H9 (cell line): Measurements from ENCODE around the gene USP35. TPM values are rescaled to one million over a fixed set of nuclear protein-coding genes. Genes with fewer than 3 reads are reported as not detected.

Experiments
- DNase-seq: peaks from one replicate; pipeline ENCODE4 v3.0.0-alpha.2; 2017
- H2AFZ ChIP-seq: one replicate; pipeline ENCODE4 v1.6.1; 2013; ENCODE audit warnings: mild to moderate bottlenecking, low read length, control low read depth, moderate library complexity
- H2AK5ac ChIP-seq: 2 replicates; pipeline ENCODE4 v1.6.1; 2013; ENCODE audit warnings: low read length, control low read depth, mixed read lengths; ENCODE audit not compliant: insufficient read length
- H2BK120ac ChIP-seq: one replicate; pipeline ENCODE4 v1.6.1; 2013; ENCODE audit warnings: low read depth, mild to moderate bottlenecking, low read length, control low read depth, inconsistent platforms; ENCODE audit not compliant: poor library complexity, severe bottlenecking
- H2BK12ac ChIP-seq: 2 replicates; pipeline ENCODE4 v1.6.1; 2013; ENCODE audit warnings: low read length, control low read depth, mixed read lengths, low read depth; ENCODE audit not compliant: insufficient read length
- H2BK15ac ChIP-seq: 2 replicates; pipeline ENCODE4 v1.6.1; 2013; ENCODE audit warnings: low read depth, low read length, control low read depth
- H2BK20ac ChIP-seq: one replicate; pipeline ENCODE4 v1.6.1; 2013; ENCODE audit warnings: low read depth, mild to moderate bottlenecking, low read length, control low read depth, inconsistent platforms; ENCODE audit not compliant: poor library complexity, severe bottlenecking
- H2BK5ac ChIP-seq: 2 replicates; pipeline ENCODE4 v1.6.1; 2013; ENCODE audit warnings: low read length, control low read depth, mixed read lengths; ENCODE audit not compliant: insufficient read length
- H3K14ac ChIP-seq: 2 replicates; pipeline ENCODE4 v1.6.1; 2013; ENCODE audit warnings: low read length, control low read depth; ENCODE audit not compliant: insufficient read depth
- H3K18ac ChIP-seq: 2 replicates; pipeline ENCODE4 v1.6.1; 2013; ENCODE audit warnings: low read depth, mild to moderate bottlenecking, mixed read lengths, low read length, control low read depth; ENCODE audit not compliant: insufficient read length
- H3K23ac ChIP-seq: 2 replicates; pipeline ENCODE4 v1.6.1; 2013; ENCODE audit warnings: low read length, control low read depth, mixed read lengths, low read depth; ENCODE audit not compliant: insufficient read length
- H3K23me2 ChIP-seq: 2 replicates; pipeline ENCODE4 v1.6.1; 2013; ENCODE audit warnings: low read depth, mild to moderate bottlenecking, mixed read lengths, low read length, control low read depth; ENCODE audit not compliant: insufficient read length, poor library complexity, severe bottlenecking
- H3K27ac ChIP-seq: 2 replicates; pipeline ENCODE4 v1.5.1; 2013; ENCODE audit warnings: low read length, control low read depth, mixed read lengths, low read depth; ENCODE audit not compliant: insufficient read length
- H3K27me3 ChIP-seq: 2 replicates; pipeline ENCODE4 v1.6.1; 2013; ENCODE audit warnings: low read length, control low read depth, inconsistent platforms; ENCODE audit not compliant: insufficient read depth
- H3K4ac ChIP-seq: 2 replicates; pipeline ENCODE4 v1.6.1; 2013; ENCODE audit warnings: low read depth, mild to moderate bottlenecking, control low read depth, inconsistent platforms, low read length, moderate library complexity
- H3K4me1 ChIP-seq: 2 replicates; pipeline ENCODE4 v1.6.1; 2013; ENCODE audit warnings: low read length, control low read depth, inconsistent platforms; ENCODE audit not compliant: insufficient read depth
- H3K4me2 ChIP-seq: 2 replicates; pipeline ENCODE4 v1.6.1; 2013; ENCODE audit warnings: low read length, control low read depth, mixed read lengths; ENCODE audit not compliant: insufficient read length, insufficient read depth
- H3K56ac ChIP-seq: 2 replicates; pipeline ENCODE4 v1.6.1; 2013; ENCODE audit warnings: low read depth, mild to moderate bottlenecking, mixed read lengths, low read length, control low read depth; ENCODE audit not compliant: insufficient read length
- H3K79me1 ChIP-seq: 2 replicates; pipeline ENCODE4 v1.6.1; 2013; ENCODE audit warnings: low read depth, mild to moderate bottlenecking, moderate library complexity, low read length, control low read depth, inconsistent platforms; ENCODE audit not compliant: insufficient read depth, poor library complexity, severe bottlenecking
- H3K79me2 ChIP-seq: 2 replicates; pipeline ENCODE4 v1.6.1; 2013; ENCODE audit warnings: low read length, control low read depth, inconsistent platforms; ENCODE audit not compliant: insufficient read depth
- H3K9ac ChIP-seq: 2 replicates; pipeline ENCODE4 v1.6.1; 2013; ENCODE audit warnings: low read length, control low read depth, mixed read lengths; ENCODE audit not compliant: insufficient read length; ENCODE audit errors: extremely low read depth
- H3K9me3 ChIP-seq: one replicate; pipeline ENCODE4 v1.6.1; 2013; ENCODE audit warnings: low read depth, low read length, inconsistent platforms; ENCODE audit not compliant: control insufficient read depth
- H3T11ph ChIP-seq: one replicate; pipeline ENCODE4 v1.6.1; 2013; ENCODE audit warnings: mild to moderate bottlenecking, low read length, control low read depth, inconsistent platforms
- H4K20me1 ChIP-seq: one replicate; pipeline ENCODE4 v1.6.1; 2013; ENCODE audit not compliant: control insufficient read depth, insufficient read length, insufficient read depth
- H4K5ac ChIP-seq: 2 replicates; pipeline ENCODE4 v1.6.1; 2013; ENCODE audit warnings: low read depth, mild to moderate bottlenecking, mixed read lengths, low read length, control low read depth; ENCODE audit not compliant: insufficient read length
- H4K8ac ChIP-seq: replicated peaks from 2 replicates; pipeline ENCODE4 v1.6.1; 2013; ENCODE audit warnings: low read length, control low read depth, mixed read lengths, low read depth; ENCODE audit not compliant: insufficient read length
- H4K91ac ChIP-seq: 2 replicates; pipeline ENCODE4 v1.6.1; 2013; ENCODE audit warnings: low read depth, mild to moderate bottlenecking, moderate library complexity, mixed read lengths, low read length, control low read depth; ENCODE audit not compliant: insufficient read length
- H3K27ac Mint-ChIP-seq, 3 experiments: 2 replicates in 2 of 3; 3 replicates in 1 of 3; pipeline ENCODE4 v1.8.0; 2020 to 2021; ENCODE audit warnings: mixed read lengths in 3 of 3, mild to moderate bottlenecking in 1 of 3, moderate library complexity in 1 of 3
- H3K27me3 Mint-ChIP-seq: 2 replicates; pipeline ENCODE4 v1.8.0; 2021; ENCODE audit warnings: low read depth, mild to moderate bottlenecking, moderate library complexity, mixed read lengths
- H3K36me3 Mint-ChIP-seq, 3 experiments: 2 replicates in 2 of 3; 3 replicates in 1 of 3; pipeline ENCODE4 v1.8.0; 2020 to 2021; ENCODE audit warnings: low read depth in 3 of 3, mixed read lengths in 3 of 3; ENCODE audit not compliant: insufficient read depth in 1 of 3
- H3K4me1 Mint-ChIP-seq, 2 experiments: 2 replicates each; pipeline ENCODE4 v1.8.0; 2020; ENCODE audit warnings: mixed read lengths in 2 of 2
- H3K4me3 Mint-ChIP-seq, 2 experiments: 2 replicates in 1 of 2; 3 replicates in 1 of 2; pipeline ENCODE4 v1.8.0; 2020 to 2021; ENCODE audit warnings: mild to moderate bottlenecking in 2 of 2, mixed read lengths in 2 of 2, moderate library complexity in 1 of 2
- H3K9me3 Mint-ChIP-seq, 2 experiments: 2 replicates in 1 of 2; 3 replicates in 1 of 2; pipeline ENCODE4 v1.8.0; 2020; ENCODE audit warnings: mild to moderate bottlenecking in 2 of 2, mixed read lengths in 2 of 2, moderate library complexity in 1 of 2
- total RNA-seq: library from RNA; stranded (reverse); gene quantifications from 2 replicates; pipeline ENCODE4 v1.2.1, GENCODE V29; 2021
- TF ChIP-seq, protein P1 (sequence below): fragments of 200-600 bp; sonication (generic); conservative IDR thresholded peaks from 3 replicates; pipeline ENCODE4 v1.8.0; 2021; ENCODE audit warnings: antibody characterized with exemption, mild to moderate bottlenecking

The USP35 gene
- total RNA-seq, 1 experiment from 2014 or later: 6.8 TPM

DNA sequence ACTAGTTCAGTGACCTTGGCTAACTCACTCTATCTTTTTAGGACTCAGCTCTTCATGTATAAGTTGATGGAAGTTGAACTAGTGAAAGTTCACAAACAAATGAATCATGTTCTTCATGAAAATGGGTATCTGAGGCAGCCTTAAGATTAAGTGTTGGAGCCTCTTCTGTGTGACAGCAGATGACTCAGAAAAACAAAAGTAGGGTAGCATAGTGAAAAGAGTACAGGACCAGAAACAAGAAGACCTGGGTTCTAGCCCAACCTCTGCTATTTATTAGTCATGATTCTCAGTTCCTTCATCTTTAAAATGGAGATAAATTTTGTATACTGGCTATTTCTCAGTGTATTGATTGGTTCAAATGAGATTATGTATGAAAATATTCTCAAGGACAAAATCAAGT lies 60.2 kb downstream of the USP35 start:
- Histone ChIP-seq H2AK5ac (no peak overlapping the region), H3K9ac (no peak overlapping the region), H2BK20ac (no peak overlapping the region), H2BK12ac (no peak overlapping the region), H3K4me2 (no peak overlapping the region), H3K27me3 (no peaks in the 10 kb centered on the region), H3K23ac (no peak overlapping the region), H3K4ac (no peak overlapping the region), H2BK5ac (no peak overlapping the region), H3K4me1 (no peaks in the 10 kb centered on the region), H3K14ac (no peak overlapping the region), H2BK120ac (no peak overlapping the region), H3K18ac (no peak overlapping the region), H3K79me2 (no peaks in the 10 kb centered on the region), H3K56ac (no peak overlapping the region), H3K23me2 (no peaks in the 10 kb centered on the region), H4K91ac (no peak overlapping the region), H2AFZ (no peak overlapping the region), H3K9me3 (no peaks in the 10 kb centered on the region), H4K5ac (no peak overlapping the region), H4K20me1 (no peaks in the 10 kb centered on the region), H3T11ph (no peak overlapping the region), H3K27ac (no peak overlapping the region), H3K79me1 (no peaks in the 10 kb centered on the region), H2BK15ac (no peak overlapping the region), H4K8ac (no peak overlapping the region)
- no peak overlapping the region for H3K4me3 Mint-ChIP-seq
- H3K36me3 Mint-ChIP-seq: peaks cover 0 to 8% (median 4%) of the 10 kb centered on the region in 3 experiments; a peak in 3 of 7 replicates
- no peaks in the 10 kb centered on the region for H3K4me1 Mint-ChIP-seq
- DNase-seq: no peak
- TF ChIP-seq, protein P1, sequence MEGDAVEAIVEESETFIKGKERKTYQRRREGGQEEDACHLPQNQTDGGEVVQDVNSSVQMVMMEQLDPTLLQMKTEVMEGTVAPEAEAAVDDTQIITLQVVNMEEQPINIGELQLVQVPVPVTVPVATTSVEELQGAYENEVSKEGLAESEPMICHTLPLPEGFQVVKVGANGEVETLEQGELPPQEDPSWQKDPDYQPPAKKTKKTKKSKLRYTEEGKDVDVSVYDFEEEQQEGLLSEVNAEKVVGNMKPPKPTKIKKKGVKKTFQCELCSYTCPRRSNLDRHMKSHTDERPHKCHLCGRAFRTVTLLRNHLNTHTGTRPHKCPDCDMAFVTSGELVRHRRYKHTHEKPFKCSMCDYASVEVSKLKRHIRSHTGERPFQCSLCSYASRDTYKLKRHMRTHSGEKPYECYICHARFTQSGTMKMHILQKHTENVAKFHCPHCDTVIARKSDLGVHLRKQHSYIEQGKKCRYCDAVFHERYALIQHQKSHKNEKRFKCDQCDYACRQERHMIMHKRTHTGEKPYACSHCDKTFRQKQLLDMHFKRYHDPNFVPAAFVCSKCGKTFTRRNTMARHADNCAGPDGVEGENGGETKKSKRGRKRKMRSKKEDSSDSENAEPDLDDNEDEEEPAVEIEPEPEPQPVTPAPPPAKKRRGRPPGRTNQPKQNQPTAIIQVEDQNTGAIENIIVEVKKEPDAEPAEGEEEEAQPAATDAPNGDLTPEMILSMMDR: no peak
- H3K9me3 Mint-ChIP-seq: no peaks in the 10 kb centered on the region; a peak in 1 of 5 replicates
- H3K27me3 Mint-ChIP-seq: no peaks in the 10 kb centered on the region
- no peak overlapping the region for H3K27ac Mint-ChIP-seq
